IPS-11a (cell line): ENCODE measurements around the gene COL1A1.

Source experiments
- H3K4me3 ChIP-seq: one replicate; pipeline ENCODE4 v1.5.1; 2013; ENCODE audit warnings: low read depth, low read length, control low read depth

COL1A1 gene

GRCh38 chr17:50201276-50201854, at the start of gene COL1A1:
Gene COL1A1, minus strand, starts transcription at chr17:50201631. Its CDS starts 118 bp downstream, at chr17:50201513.
- peak within 1 kb of the TSS; percentile 77 for H3K4me3 ChIP-seq

- no peak overlapping the region for H3K4me3 ChIP-seq
Observed at GRCh38 chr17:50248255-50248654, 46.8 kb upstream of the COL1A1 start.

DNA sequence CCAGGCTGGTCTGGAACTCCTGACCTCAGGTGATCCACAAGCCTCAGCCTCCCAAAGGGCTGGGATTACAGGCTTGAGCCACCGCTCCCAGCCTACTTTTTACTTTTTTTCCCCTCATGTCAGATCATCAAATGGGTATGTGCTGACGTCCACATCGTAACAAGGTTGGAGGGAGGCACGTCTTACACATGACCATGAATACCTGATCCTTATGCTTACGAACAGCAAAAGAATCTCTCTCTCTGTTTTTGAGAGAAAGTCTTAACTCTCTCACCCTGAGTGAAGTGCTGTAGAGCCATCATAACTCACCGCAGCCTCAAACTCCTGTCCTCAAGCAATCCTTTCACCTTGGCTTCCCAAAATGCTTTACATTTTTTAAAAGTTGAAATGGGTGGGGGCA, 43.3 kb upstream of the COL1A1 start:
- no peak overlapping the region for H3K4me3 ChIP-seq

- no peak overlapping the region for H3K4me3 ChIP-seq
Observed at GRCh38 chr17:50241431-50241830, 40.0 kb upstream of the COL1A1 start.

DNA sequence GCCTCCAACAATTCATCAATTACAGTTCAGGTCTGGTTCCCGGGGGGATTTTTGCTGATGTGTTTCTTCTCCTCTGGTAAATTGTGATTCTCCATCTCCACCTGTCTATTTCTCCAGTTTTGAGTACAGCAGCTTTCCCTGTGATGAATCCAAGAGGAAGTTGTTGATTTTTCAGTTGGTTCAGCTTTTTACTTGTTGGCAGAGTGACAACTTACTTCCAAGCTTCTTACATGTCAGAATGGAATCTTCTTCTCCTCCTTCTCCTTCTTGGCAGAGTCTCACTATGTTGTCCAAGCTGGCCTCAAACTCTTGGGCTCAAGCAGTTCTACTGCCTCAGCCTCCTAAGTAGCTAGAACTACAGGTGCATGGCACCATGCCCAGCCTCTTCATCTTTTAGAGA, 39.4 kb upstream of the COL1A1 start:
- H3K4me3 ChIP-seq: no peak overlapping the region

DNA sequence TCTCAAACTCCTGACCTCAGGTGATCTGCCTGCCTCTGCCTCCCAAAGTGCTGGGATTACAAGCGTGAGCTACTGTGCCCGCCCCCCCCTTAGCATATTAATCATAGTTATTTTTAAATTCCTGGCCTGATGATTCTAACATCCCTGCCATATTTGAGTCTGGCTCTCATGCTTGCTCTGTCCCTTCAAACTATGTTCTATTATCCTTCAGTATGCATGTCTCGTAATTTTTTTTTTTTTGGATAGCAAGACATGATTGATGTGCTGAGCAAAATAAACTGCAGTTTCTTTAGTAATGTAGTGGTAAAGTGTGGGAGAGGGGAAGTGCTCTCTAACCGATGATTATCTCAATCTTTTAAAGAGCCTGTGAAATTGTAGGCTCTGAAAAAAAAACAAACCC, 38.5 kb upstream of the COL1A1 start:
- H3K4me3 ChIP-seq: no peak overlapping the region

- no peak overlapping the region for H3K4me3 ChIP-seq
Observed at GRCh38 chr17:50238601-50239280, 37.3 kb upstream of the COL1A1 start.

- H3K4me3 ChIP-seq: no peak overlapping the region
Observed at GRCh38 chr17:50237901-50238300, 36.5 kb upstream of the COL1A1 start.

DNA sequence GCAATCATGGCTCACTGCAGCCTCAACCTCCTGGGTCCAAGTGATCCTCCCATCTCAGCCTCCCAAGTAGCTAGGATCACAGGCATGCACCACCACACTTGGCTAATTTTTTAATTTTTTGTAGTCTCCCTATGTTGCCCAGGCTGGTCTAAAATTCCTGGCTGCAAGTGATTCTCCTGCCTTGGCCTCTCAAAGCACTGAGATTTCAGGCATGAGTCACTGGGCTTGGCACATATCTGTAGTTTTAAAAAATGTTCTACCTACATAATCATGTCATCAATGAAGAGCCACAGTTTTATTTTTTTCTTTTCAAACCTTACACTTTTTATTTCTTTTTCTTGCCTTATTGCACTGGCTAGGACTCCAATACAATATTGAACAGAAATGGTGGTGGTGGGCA, 33.1 kb upstream of the COL1A1 start:
- H3K4me3 ChIP-seq: no peak overlapping the region

DNA sequence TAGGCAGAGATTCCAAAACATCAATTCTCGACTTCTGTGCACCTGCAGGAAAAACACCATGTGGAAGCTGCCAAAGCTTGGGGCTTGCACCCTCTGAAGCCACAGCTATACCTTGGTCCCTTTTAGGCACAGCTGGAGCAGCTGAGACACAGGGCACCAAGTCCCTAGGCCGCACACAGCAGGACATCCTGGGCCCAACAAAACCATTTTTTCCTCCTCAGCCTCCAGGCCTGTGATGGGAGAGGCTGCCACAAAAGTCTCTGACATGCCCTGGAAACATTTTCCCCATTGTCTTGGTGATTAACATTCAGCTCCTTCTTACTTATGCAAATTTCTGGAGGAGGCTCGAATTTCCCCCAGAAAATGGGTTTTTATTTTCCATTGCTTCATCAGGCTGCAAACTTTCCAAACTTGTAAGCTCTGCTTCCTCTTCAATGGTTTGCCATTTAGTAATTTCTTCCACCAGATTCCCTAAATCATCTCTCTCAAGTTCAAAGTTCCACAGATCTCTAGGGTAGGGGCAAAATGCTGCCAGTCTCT, 24.3 kb upstream of the COL1A1 start:
- no peak overlapping the region for H3K4me3 ChIP-seq

GRCh38 chr17:50222922-50223321, 21.5 kb upstream of the COL1A1 start:
- no peak overlapping the region for H3K4me3 ChIP-seq

DNA sequence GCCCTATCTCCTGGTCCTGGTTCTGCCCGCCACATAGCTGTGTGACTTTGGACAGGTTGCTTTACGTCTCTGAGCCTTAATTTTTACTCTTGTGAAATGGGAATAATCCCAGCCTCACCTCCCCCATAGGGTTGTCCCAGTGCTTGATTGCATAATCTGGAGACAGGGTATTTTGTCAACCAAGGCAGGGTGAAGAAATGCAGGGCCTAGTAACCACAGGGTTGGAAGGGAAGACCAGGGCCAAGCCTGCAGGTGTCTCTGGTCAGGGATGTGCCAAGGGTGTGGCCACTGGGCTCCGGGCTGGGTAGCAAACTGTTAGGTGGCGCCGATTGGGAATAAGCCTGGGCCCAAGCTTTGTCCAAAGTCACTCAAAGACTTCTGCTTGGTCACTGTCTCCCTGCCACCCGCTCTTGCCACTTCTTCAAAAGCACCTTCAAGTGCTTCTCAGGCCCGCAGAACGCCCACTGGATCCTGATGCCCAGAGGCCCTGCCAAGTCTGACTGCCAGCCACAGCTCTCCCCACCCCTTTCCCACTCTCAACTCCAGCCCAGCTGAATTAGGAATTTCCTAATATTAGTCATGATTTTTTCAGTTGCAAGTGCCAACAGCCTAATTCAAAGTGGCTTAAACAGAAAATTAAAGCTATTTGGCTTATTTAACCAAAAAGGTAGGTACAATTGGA, 20.6 kb upstream of the COL1A1 start:
- no peak overlapping the region for H3K4me3 ChIP-seq

DNA sequence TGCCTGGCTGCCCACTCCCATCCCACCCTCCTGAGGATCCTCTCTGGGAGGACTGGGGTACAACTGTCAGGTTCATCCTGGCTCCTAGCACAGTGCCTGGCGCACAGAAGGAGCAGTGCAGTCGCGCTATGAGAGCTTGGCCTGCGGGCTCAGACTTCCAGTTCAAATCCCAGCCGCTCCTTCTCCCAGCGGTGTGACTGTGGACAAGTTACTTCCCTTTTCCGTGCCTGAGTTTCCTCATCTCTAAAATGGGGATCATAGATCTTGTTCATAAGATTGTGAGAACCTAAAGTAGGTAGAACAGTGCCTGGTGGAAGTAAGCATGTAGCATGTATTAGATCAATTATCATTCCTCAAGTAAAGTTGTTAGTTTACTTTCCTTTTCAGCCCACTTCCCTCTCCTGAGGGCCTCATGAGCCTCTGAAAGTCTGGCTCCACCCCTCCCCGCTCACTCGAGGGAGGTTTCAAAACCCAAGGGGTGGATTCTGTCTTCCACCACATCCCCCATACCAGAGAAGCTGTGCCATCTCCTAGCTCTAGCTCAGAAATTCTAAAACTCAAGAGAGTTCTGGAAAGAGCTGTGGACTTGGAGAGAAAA, 19.9 kb upstream of the COL1A1 start:
- H3K4me3 ChIP-seq: no peak overlapping the region

- H3K4me3 ChIP-seq: no peak overlapping the region
Observed at GRCh38 chr17:50220811-50221210, 19.4 kb upstream of the COL1A1 start.

DNA sequence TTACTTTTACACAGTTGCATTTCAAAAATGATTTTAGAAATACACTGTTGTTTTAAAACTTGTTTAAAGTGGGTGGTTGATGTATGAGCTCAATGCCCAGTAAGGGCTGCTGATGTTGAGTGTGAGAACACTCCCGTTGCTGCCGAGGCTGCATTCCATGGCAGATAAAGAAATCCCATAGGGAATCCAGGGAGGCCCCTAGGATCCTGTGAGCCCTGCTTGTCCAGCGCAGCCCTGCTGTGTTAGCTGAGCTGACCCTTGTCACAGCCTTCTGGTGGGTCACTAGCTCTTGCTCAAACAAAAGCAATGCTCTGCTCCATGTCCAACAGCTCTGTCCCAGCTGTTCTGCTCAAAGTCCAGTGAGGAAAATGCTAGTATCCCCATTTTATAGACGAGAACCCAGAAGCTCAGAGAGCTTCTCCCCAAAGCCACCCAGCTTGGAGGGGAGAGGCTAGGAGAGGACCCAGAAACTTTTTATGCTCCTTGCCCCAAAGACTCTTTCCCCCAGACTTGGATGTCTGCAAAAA, 18.6 kb upstream of the COL1A1 start:
- no peak overlapping the region for H3K4me3 ChIP-seq

DNA sequence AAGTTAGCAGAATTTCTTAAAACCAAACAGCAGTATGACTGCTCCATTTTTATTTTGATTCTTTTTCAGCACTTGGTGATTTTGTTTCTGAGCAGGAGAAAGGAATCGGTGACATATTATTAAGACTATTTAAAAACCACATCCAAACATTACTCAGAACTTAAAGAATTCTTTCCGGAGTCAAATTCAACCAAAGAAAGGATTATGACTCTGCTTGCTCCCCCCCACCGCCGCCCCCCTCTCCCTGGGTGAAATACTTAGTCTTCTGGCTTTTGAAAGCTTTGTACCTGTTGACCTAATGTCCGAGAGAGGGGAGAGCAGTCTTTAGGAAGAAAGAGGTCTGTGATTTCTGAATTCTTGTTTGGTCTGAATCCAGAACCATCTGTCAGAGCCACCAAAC, 17.9 kb upstream of the COL1A1 start:
- H3K4me3 ChIP-seq: no peak overlapping the region

DNA sequence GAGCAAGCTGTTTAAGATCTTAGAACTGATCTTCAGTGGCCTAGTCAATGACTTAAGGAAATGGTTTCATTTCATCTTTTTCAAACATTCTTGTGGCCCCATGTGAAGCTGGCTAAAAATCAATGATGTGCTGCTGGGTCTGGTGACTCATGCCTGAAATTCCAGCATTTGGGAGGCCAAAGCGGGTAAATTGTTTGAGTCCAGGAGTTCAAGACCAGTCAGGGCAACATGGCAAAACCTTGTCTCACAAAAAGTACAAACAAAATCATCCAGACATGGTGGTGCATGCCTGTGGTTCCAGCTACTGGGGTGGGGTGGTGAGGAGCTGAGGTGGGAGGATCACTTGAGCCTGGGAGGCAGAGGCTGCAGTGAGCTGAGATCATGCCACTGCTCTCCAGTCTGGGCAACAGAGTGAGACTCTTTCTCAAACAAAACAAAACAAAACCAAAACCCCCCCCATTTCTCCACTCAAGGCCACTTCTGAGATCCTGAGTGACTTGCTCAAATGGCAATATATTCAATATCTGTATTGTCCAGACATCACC, 17.4 kb upstream of the COL1A1 start:
- H3K4me3 ChIP-seq: no peak overlapping the region

GRCh38 chr17:50218071-50218759, 16.8 kb upstream of the COL1A1 start:
- no peak overlapping the region for H3K4me3 ChIP-seq

DNA sequence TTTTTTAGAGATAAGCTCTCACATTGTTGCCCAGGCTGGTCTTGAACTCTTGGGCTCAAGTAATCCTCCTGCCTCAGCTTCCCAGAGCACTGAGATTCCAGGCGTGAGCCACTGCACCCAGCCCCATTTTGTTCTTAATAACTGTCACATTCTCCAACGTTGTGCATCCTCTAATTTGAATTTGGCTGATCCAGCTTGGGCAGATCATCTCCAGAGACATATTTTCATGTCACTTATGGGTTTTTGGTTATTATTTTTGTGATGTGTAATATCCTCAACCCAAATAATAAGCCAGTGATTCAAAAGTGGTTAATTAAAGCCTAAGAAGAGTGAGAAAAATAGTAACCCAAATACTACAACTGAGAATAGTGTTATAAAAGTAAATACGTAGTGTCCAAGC, 16.2 kb upstream of the COL1A1 start:
- no peak overlapping the region for H3K4me3 ChIP-seq

DNA sequence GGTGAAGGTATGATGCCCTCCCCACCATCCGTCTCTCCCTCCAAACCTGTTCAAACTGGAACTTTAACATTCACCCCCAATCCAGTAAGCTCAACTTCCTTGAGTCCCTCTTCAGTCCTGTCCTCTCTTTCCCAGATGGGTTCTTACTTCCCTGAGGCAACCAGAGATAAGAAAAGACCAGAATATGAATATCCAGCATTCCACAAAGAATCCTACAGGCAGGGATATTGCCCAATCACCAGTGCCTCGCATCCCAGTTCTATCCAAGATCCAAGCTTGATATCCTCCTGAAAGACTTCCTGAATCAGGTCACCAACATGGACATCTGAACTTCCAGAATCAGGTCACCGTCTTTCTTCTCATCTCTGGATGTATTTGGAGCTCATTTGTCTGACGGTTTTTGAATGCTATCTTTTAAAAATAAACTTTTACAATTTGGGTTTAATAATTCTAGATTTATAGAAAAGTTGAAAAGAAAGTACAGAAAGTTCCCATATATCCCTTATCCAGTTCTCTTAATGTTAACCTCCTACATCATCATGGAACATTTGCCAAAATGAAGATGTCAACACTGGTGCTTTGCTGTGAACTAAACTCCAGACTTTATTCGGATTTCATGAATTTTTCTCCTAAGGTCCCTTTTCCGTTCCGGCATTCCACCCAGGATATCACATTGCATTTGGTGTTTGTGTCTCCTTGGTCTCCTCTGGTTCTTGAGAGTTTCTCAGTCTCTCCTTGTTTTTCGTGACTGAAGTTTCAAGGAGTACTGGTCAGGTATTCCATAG, 13.7 kb upstream of the COL1A1 start:
- no peak overlapping the region for H3K4me3 ChIP-seq
